Measurements from ENCODE around the gene ERBB4.

DNA sequence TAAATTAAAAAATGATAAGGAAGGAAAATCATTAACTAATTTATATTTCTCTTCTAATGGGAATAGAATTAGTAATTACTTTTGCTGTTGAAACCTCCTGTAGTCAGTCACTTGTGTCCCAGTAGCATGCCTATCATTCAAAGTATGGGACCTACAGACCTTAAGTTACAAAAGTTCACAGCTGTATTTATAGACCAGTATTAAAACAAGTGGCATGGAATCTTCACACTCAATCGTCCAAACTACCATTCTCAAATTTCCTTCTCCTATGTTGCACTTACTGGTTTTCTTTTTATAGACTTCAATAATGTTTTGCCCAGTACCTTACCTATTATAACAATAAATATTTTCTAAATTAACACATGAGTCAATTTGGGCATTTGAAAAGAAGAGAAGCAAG, 639.9 kb downstream of the ERBB4 start:
- TF ChIP-seq, protein P1, sequence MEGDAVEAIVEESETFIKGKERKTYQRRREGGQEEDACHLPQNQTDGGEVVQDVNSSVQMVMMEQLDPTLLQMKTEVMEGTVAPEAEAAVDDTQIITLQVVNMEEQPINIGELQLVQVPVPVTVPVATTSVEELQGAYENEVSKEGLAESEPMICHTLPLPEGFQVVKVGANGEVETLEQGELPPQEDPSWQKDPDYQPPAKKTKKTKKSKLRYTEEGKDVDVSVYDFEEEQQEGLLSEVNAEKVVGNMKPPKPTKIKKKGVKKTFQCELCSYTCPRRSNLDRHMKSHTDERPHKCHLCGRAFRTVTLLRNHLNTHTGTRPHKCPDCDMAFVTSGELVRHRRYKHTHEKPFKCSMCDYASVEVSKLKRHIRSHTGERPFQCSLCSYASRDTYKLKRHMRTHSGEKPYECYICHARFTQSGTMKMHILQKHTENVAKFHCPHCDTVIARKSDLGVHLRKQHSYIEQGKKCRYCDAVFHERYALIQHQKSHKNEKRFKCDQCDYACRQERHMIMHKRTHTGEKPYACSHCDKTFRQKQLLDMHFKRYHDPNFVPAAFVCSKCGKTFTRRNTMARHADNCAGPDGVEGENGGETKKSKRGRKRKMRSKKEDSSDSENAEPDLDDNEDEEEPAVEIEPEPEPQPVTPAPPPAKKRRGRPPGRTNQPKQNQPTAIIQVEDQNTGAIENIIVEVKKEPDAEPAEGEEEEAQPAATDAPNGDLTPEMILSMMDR (IDR thresholded peaks at IDR 0.05): no peak
- TF ChIP-seq POLR2A (IDR thresholded peaks at IDR 0.05): no peak
- no peak for TF ChIP-seq EP300 (IDR thresholded peaks at IDR 0.05)

Measured in ovary (tissue), 3 donors.